ENCODE measurements around the gene ANKRD52.

- TF ChIP-seq CTCF (IDR thresholded peaks at IDR 0.05) (peak; percentile 95), ZFX (IDR thresholded peaks at IDR 0.05; ENCODE audit: borderline replicate concordance) (no peak)
These were observed 65.1 kb downstream of the ANKRD52 start for GRCh38 chr12:56193025-56193578.

Measured in 22Rv1 (cell line).